GM18502 (cell line): ENCODE measurements around the gene RCBTB1.

Source experiments
- ATAC-seq: cut with Tn5 transposase; IDR thresholded peaks from one replicate; pipeline ENCODE4 v1.9.1; 2021; ENCODE audit warnings: mild to moderate bottlenecking; ENCODE audit not compliant: unreplicated experiment, poor library complexity

RCBTB1 gene

DNA sequence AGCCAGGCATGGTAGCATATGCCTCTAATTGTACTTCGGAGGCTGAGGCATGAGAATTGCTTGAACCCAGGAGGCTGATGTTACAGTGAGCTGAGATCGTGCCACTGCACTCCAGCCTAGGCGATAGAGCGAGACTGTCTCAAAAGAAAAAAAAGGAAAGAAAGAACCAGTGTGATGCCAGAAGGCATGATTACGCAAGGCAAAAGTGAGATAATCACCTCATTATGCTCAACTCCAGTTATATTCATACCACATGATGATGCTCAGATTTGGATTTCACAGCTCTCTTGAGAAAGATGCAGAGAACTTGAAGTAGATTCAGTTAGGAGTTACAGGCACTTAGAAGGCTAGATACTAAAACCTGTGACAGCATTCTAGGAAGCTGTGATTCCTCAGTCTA, 21.8 kb downstream of the RCBTB1 start:
- ATAC-seq, result no peak

DNA sequence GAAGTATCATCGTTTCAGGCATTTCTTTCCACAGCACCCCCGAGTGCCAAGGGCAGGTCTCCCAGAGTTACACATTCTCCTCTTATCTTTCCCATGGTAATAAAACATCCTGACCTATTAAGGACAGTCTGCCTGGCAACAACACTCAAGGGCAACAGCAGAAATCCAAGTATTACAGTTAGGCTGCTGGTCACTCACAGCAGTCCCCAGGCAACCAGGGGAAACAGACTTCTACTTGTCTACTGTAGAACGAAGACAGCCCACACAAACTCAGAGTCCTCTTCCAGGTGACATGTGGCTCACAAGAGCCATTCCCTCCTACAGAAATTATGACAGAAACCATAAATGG, 24.3 kb downstream of the RCBTB1 start:
- no peak for ATAC-seq

DNA sequence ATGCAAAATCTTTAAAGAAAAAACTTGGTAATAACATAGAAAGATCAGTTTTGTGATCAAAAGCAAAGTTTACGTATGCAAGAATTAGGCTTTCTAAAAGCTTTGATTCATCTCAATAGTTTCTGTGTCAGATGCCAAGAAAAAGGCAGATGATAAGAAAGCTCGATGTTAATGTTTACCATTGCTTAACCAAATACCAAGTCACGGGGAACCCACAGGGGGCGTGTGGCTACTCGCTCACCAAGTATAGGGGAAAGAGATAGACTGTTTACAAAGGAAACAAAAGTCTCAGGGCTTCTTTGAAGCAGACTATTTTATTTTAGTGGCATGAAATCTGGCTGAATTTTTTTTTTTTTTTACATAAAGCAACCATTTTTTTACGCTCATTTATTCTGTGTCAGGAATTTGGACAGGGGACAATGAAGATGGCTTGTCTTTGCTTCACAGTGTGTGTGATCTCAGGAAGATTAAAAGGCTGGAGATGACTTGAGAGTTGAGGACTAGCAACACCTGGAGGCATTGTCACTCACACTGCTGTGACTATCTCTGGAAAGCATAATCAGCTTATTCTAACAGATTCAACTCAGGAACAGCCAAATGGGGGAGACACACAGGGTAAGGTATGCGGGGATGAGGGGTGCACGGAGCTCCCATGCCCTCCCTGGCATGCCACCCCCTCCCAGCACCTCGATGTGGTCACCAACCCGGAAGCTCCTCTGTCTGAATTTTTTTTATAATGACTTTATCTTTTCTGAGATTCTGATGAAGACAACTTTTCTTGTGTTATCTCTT, 24.9 kb downstream of the RCBTB1 start:
- no peak for ATAC-seq

DNA sequence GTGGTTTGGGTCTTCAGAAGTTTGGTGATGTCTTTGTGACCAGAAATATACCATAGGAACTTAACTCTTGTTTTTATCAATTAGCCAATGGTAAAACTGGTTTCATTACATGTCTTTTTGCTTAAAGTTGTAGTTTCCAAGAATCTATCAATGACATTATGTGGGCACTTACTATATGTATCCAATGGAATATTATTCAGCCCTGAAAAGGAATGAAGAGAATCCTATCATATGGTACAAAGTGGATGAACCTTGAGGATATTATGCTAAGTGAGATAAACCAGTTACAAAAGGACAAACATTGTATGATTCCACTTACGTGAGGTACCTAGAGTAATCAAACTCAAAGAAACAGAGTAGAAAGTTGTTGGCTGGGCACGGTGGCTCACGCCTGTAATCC, 26.4 kb downstream of the RCBTB1 start:
- ATAC-seq, result no peak

DNA sequence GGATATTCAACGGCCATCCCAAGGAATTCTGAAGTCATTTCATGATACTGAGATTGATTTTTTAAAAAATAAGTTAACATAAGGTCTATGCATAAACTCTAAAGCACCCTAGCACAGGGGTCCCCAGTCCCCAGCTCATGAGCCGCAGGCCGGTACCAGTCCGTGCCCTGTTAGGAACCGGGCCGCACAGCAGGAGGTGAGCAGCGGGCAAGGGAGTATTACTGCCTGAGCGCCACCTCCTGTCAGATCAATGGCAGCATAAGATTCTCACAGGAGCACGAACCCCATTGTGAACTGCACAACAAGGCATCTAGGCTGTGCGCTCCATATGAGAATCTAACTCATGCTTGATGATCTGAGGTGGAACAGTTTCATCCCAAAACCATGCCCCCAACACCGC, 31.0 kb downstream of the RCBTB1 start:
- ATAC-seq, result no peak

DNA sequence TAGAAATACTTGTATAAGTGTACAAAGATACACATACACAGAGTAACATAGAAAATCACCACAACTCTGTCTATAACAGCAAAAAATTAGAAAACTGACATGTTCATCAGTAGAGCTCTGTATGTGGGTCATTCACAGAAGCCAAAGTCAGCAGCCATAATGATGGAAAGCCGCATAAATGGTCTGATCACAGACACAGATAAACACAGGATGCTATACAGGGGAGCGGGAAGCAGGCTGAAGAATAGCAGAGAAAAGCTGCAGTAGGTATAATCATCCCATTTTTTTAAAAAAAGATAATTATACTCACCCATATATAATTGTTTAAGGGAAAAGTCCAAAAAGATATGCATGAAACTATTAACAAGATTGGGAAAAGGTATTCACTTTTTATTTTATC, 31.5 kb downstream of the RCBTB1 start:
- no peak for ATAC-seq

DNA sequence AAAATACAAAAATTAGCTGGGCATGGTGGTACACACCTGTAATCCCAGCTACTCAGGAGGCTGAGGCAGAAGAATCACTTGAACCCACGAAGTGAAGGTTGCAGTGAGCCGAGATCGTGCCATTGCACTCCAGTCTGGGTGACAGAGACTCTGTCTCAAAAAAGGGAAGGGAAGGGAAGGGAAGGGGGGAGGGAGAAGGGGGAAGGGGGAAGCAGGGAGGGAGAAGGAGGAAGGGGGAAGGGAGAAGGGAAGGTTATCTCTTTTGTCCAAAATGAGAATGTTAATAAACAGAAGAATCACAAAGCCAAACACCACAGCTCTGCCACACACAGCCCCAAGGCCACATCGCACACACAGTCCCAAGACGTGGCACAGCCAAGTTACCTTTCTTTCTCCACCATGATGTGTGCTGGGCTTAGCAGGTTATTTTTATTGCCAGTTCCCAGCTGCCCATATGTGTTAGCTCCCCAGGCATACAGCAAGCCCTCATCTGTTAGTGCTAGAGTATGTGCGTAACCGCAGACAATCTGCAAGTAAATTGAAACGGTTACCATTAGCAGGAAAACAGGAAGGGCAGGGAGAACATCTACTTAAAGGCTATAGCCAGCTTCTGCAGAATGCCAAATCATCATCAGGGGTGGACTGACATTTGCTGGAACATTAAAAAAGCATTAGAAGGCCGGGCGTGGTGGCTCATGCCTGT, 34.3 kb downstream of the RCBTB1 start:
- ATAC-seq, result no peak

DNA sequence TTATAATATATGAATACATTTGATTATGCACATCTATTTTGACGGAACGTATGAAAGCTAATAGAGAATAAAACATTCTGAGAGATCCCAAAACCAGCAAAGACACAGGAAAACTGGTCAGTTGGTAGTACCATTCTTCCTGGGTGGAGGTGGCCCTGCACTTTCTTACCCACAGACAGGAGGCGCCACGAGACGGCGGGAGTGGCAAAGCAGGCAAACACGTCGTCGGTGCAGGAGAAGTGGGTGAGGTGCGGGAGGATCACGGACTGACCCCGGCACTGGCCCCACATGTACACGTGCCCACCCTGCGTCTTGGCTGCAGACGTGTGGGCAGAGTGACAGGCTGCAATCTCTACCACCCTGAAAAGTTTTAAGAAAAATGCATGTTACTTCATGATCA, 36.1 kb downstream of the RCBTB1 start:
- ATAC-seq, result no peak

DNA sequence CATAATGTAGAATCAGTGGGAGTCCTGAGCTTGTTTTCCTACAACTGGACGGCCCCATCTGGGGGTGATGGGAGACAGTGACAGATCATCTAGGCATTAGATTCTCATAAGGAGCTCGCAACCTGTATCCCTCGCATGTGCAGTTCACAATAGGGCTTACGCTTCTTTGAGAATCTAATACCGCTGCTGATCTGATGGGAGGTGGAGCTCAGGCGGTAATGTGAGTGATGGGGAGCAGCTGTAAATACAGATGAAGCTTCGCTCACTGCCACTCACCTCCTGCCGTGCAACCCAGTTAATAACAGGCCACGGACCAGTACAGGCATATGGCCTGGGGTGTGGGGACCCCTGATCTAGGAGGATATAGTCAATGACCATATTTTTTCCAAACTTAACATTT, 38.8 kb downstream of the RCBTB1 start:
- ATAC-seq, result no peak

DNA sequence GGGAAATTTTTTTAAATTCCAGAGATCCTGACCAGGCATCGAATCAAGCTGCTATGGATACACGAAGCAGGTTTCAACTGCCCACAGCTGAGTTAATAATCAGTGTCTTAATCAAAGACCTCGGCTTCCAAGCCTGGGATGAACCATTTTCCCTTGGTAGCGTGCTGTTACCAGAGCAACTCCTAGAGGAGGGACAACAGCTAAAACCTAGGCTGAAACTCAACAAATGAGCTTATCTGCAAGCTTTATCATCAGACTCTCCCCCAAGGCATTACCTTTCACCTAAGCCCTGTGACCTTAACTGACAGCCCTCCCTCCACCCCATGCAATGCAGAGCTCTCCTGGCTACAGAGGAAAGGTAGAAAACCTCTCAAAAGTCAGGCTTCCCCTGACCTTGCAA, 39.7 kb downstream of the RCBTB1 start:
- ATAC-seq, result no peak

DNA sequence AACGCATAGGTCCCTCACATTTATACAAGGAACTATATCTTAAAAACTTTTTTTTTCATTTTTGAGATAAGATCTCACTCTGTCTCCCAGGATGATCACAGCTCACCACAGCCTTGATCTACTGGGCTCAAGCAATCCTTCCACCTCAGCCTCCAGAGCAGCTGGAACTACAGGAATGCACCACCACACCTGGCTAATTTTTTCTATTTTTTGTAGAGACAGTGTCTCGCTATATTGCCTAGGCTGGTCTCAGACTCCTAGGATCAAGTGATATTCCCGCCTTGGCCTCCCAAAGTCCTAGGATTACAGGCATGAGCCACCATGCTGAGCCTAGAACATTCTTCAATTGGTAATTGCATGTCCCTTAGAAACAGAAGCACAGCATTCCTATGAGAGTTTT, 41.7 kb downstream of the RCBTB1 start:
- ATAC-seq, result no peak

DNA sequence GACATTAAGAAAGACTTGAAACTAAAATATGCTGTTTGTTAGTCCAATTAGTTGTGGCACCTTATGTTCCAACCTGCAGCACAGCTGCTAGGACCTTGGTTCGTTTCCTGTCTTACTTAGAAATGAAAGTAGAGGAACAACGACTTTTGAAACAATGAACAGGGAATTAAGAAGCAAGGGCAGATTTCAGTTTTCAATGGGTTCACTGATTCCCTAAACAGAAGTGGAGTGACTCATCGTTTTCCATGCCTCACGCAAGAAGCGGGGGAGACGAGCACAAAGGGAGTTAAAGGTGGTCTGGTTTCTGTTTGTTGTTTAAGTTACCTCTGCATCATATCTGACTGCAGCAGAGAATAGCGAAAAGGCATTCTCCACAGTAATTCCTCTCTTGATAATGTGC, 44.8 kb downstream of the RCBTB1 start:
- no peak for ATAC-seq

DNA sequence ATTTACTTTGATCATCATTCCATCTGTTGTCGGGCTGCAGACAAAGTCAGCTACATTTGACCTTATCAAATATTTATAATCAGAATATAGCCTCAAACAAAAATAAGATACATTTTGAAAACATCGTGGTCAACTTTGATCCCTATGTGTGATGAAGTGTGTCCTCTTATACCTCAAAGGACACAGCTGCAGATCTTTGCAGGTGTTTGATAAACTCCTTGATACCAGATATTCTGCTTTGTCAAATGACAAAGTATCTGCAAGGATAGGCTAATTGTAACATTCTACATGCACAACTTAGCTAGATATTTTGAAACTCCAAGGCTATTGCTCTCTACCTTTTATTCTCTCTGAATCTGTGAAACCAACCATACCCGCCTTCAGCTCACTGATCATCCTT, 45.6 kb downstream of the RCBTB1 start:
- ATAC-seq, result no peak

DNA sequence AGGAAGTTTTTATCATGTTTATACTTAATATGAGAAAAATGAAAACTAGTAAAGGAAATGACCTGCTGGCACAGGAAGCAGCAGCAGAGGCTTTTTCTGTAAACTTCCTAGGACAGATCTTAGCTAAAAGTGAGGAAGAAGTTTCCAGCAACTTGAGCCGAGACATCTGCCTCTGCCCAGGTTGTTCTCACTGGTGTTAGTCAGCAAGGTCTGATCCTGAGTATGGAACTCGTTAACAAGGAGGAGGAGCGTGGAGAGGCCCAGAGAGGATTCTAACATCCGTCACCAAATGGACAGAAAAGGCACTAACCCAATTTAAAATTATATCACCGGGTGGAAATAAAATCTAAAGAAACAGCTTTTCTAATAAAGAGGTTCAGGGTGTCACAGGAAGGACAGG, 46.0 kb downstream of the RCBTB1 start:
- ATAC-seq, result no peak

DNA sequence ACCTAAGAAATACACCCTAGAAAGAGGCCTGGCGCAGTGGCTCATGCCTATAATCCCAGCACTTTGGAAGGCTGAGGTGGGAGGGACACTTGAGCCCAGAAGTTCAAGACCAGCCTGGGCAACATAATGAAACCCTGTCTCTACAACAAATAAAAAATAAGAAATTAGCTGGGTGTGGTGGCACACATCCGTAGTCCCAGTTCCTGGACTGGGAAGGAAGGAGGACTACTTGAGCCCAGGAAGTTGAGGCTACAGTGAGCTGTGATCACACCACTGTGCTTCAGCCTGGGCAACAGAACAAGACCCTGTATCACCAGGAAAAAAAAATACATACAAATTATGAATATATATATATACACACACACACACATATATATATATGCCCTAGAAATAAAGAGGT, 47.0 kb downstream of the RCBTB1 start:
- no peak for ATAC-seq

DNA sequence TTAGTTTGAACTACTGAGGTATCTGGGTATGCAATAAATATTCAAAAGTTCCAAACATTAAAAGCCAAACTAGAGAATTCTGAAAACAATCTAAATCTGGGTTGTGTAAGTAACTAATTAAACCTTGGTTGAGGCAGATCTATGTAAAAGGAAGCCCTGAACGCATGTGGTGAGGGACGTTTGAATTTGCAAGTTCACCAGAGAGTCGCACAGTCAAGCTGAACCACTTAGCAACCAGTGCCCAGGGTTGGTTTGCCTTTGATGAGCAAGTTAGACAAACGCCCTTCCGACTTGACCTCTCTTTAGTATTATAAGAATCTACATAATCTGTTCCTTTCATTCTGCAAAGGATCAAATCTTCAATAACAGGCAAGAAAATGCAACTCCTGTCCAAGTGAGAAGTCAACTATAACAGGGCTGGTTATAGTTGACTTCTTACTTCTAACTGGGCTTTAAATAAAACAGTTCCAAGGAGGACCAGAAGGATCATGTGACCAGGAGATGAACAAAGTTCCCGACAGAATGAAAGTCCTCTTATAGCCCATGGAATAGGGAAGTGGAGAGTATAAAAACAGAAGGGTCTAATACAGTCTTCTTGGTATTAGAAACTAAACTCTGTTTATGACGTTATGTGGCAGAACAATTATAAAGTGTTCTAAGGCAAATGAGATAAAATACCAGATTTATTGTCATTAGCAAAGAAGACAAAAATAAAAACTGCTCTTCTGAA, 49.0 kb downstream of the RCBTB1 start:
- no peak for ATAC-seq

DNA sequence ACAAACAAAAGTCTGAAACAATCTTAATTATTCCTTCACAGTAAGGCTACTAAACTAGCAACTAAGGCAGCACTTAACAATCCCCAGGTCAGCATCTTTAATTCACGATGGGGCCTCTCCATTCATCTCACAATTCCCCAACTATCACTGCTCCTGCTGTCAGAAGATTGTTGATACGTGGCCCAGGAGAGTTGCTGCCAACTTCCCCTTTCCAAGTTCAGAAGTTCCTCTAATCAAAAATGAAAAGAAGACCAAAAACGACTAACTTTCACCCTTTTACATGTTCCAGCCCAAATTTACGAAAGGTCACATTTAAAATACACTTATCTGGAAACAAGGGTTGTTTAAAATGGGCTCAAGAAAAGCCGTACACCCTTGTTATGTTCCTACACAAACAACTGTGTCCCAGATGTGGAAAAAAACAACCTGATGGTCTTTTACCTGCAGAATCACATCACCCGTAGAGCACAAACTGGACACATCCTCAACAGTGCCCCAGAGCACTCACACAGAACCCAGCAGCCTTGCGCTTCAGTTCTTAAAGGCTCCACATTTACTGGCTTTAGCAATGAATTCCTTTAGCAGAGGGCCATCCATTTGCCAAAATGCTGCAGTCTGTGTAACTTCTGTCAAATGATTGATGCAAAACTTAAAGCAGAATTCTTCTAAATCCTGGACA, 51.6 kb downstream of the RCBTB1 start:
- ATAC-seq, result no peak

DNA sequence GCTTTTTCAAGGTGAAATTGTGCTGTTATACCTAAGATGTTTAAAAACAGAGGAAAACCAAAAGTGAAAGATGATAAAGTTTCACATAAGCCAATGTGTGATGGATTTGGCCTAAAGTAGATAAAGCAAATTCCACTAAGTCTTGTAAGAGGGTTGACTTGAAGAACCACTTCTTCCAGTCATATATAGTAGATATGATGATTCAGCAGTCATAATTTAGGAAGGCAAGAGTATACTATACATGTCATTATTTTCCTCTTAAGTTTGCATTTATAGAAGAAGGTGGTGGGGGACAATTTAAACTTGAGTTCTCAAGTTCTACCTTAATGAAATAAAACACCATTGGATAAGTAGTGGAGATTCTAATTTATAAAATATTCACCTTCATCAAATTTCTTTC, 52.3 kb downstream of the RCBTB1 start:
- ATAC-seq, result no peak

DNA sequence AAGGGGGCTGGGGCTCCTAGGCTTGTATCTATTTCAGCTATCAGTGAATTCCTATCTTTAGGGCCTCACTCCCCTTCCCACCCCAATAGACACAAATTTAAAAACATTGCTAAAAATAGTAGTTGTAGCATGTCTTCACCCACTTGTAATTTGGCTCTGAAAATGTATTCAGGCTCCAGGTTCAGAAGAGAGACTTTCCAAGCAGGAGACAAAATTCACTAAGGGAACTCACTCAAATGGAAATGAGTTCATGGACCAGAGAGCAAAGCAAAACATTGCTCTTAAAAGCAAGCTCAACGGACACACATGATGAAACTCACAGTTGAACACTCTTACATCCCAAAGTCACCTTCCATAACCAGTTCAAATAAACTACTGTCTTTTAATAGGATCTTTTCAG, 52.8 kb downstream of the RCBTB1 start:
- no peak for ATAC-seq

DNA sequence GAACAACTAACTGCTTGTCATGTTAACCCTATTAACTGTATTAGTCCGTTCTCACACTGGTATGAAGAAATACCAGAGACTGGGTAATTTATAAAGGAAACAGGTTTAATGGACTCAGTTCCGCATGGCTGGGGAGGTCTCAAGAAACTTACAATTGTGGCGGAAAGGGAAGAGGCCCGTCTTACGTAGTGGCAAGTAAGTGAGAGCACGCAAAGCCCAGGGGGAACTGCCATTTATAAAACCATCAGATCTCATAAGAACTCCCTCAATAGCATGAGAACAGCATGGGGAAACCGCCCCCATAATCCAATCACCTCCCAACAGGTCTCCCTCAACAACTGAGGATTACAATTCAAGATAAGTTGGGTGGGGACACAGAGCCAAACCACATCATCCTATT, 54.9 kb downstream of the RCBTB1 start:
- no peak for ATAC-seq

DNA sequence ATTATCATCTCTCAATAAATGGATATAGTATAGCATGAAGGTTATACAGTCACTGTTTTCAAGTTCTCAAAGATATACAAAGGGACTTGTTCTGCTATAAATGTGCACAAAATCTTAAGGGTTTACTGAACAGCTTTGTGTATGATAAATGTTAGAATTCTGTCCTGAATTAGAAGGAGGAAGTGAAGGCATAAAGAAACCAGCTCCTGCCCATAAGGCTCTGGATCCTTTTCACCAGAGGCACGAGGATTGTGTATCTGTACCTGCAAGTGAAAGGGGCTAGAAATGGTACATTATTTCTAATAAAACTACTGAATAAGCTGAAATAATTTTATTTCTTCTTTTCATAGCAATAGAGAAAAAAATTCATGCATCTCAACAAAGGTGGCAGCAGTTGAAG, 57.2 kb downstream of the RCBTB1 start:
- ATAC-seq, result no peak
